Measurements from ENCODE around the gene TOP2B.

The TOP2B gene

GRCh38 chr3:25611193-25611592 lies 53.5 kb downstream of the TOP2B start:
- Histone ChIP-seq H2BK15ac (ENCODE audit: low read depth, poor library complexity, severe bottlenecking) (no peak overlapping the region), H3K27me3 (ENCODE audit: control insufficient read depth in 1 of 2, insufficient read depth in 1 of 2, low read length in 2 of 2) (no peaks in the 10 kb centered on the region), H2BK5ac (ENCODE audit: low read depth, low read length, poor library complexity, severe bottlenecking) (no peak overlapping the region), H3K18ac (ENCODE audit: low read depth in 1 of 2, low read length in 2 of 2) (no peak overlapping the region), H3K4me2 (ENCODE audit: low read length, poor library complexity, severe bottlenecking) (no peak overlapping the region), H2BK120ac (ENCODE audit: low read depth, low read length) (no peak overlapping the region), H3K27ac (ENCODE audit: low read length, poor library complexity, severe bottlenecking) (no peak overlapping the region), H3K36me3 (ENCODE audit: control insufficient read depth in 1 of 2, insufficient read depth in 2 of 2, low read depth in 1 of 2, low read length in 2 of 2) (peaks cover 7 to 96% of the 10 kb centered on the region in 2 experiments), H2AK5ac (ENCODE audit: low read length, severe bottlenecking) (no peak overlapping the region), H3K14ac (ENCODE audit: low read length in 2 of 2) (no peak overlapping the region), H3K23ac (ENCODE audit: low read length in 2 of 2) (no peak overlapping the region), H2BK12ac (ENCODE audit: low read length in 2 of 2) (no peak overlapping the region), H3K4ac (ENCODE audit: low read depth in 1 of 2, low read length in 2 of 2) (no peak overlapping the region), H3K4me1 (ENCODE audit: control insufficient read depth, insufficient read depth, low read depth, low read length) (no peaks in the 10 kb centered on the region), H2AFZ (ENCODE audit: low read depth, low read length) (no peak overlapping the region), H4K8ac (ENCODE audit: low read length) (no peak overlapping the region), H3K9me3 (ENCODE audit: control insufficient read depth, low read length) (no peaks in the 10 kb centered on the region), H3K79me1 (replicated peaks; ENCODE audit: low read length, poor library complexity, severe bottlenecking) (peaks cover 5% of the 10 kb centered on the region), H4K91ac (ENCODE audit: low read length) (no peak overlapping the region), H3K9ac (ENCODE audit: low read length) (no peak overlapping the region), H3K4me3 (ENCODE audit: insufficient read depth in 1 of 2, low read depth in 1 of 2, low read length in 2 of 2) (no peak overlapping the region)
- WGBS: over 99% methylated on average over 5 of the region's 5 CpGs
- DNase-seq: no peak

- H3K9ac ChIP-seq (ENCODE audit: low read length): no peak overlapping the region
- no peak overlapping the region for H4K8ac ChIP-seq (ENCODE audit: low read length)
- H3K14ac ChIP-seq (ENCODE audit: low read length in 2 of 2): no peak overlapping the region
- no peak overlapping the region for H2BK12ac ChIP-seq (ENCODE audit: low read length in 2 of 2)
- H3K9me3 ChIP-seq (ENCODE audit: control insufficient read depth, low read length): no peaks in the 10 kb centered on the region
- H2AK5ac ChIP-seq (ENCODE audit: low read length, severe bottlenecking): no peak overlapping the region
- no peak overlapping the region for H3K4ac ChIP-seq (ENCODE audit: low read depth in 1 of 2, low read length in 2 of 2)
- no peak overlapping the region for H2AFZ ChIP-seq (ENCODE audit: low read depth, low read length)
- no peak for DNase-seq
- H3K36me3 ChIP-seq (ENCODE audit: control insufficient read depth in 1 of 2, insufficient read depth in 2 of 2, low read depth in 1 of 2, low read length in 2 of 2): peaks cover 7 to 98% of the 10 kb centered on the region in 2 experiments
- no peak overlapping the region for H3K18ac ChIP-seq (ENCODE audit: low read depth in 1 of 2, low read length in 2 of 2)
- no peak overlapping the region for H2BK15ac ChIP-seq (ENCODE audit: low read depth, poor library complexity, severe bottlenecking)
- peaks cover 5% of the 10 kb centered on the region for H3K79me1 ChIP-seq (replicated peaks; ENCODE audit: low read length, poor library complexity, severe bottlenecking)
- no peaks in the 10 kb centered on the region for H3K27me3 ChIP-seq (ENCODE audit: control insufficient read depth in 1 of 2, insufficient read depth in 1 of 2, low read length in 2 of 2)
- H3K4me3 ChIP-seq (ENCODE audit: insufficient read depth in 1 of 2, low read depth in 1 of 2, low read length in 2 of 2): no peak overlapping the region
- no peak overlapping the region for H3K4me2 ChIP-seq (ENCODE audit: low read length, poor library complexity, severe bottlenecking)
- H2BK120ac ChIP-seq (ENCODE audit: low read depth, low read length): no peak overlapping the region
- no peak overlapping the region for H4K91ac ChIP-seq (ENCODE audit: low read length)
- H3K4me1 ChIP-seq (ENCODE audit: control insufficient read depth, insufficient read depth, low read depth, low read length): no peaks in the 10 kb centered on the region
- no peak overlapping the region for H2BK5ac ChIP-seq (ENCODE audit: low read depth, low read length, poor library complexity, severe bottlenecking)
- no peak overlapping the region for H3K23ac ChIP-seq (ENCODE audit: low read length in 2 of 2)
- no peak overlapping the region for H3K27ac ChIP-seq (ENCODE audit: low read length, poor library complexity, severe bottlenecking)
These were observed 53.9 kb downstream of the TOP2B start for GRCh38 chr3:25610779-25611178.

GRCh38 chr3:25610167-25610566 lies 54.5 kb downstream of the TOP2B start:
- H3K18ac ChIP-seq (ENCODE audit: low read depth in 1 of 2, low read length in 2 of 2): no peak overlapping the region
- peaks cover 7 to 97% of the 10 kb centered on the region in 2 experiments for H3K36me3 ChIP-seq (ENCODE audit: control insufficient read depth in 1 of 2, insufficient read depth in 2 of 2, low read depth in 1 of 2, low read length in 2 of 2)
- H3K27me3 ChIP-seq (ENCODE audit: control insufficient read depth in 1 of 2, insufficient read depth in 1 of 2, low read length in 2 of 2): no peaks in the 10 kb centered on the region
- H3K4me2 ChIP-seq (ENCODE audit: low read length, poor library complexity, severe bottlenecking): no peak overlapping the region
- WGBS: no CpG with 5 or more reads among the region's 1 CpG
- H2AK5ac ChIP-seq (ENCODE audit: low read length, severe bottlenecking): no peak overlapping the region
- no peak overlapping the region for H2AFZ ChIP-seq (ENCODE audit: low read depth, low read length)
- H2BK5ac ChIP-seq (ENCODE audit: low read depth, low read length, poor library complexity, severe bottlenecking): peak overlapping the region; percentile 82
- H4K91ac ChIP-seq (ENCODE audit: low read length): no peak overlapping the region
- H2BK15ac ChIP-seq (ENCODE audit: low read depth, poor library complexity, severe bottlenecking): no peak overlapping the region
- H3K4me1 ChIP-seq (ENCODE audit: control insufficient read depth, insufficient read depth, low read depth, low read length): no peaks in the 10 kb centered on the region
- no peak overlapping the region for H3K27ac ChIP-seq (ENCODE audit: low read length, poor library complexity, severe bottlenecking)
- no peak overlapping the region for H4K8ac ChIP-seq (ENCODE audit: low read length)
- no peak overlapping the region for H3K4ac ChIP-seq (ENCODE audit: low read depth in 1 of 2, low read length in 2 of 2)
- peaks cover 5% of the 10 kb centered on the region for H3K79me1 ChIP-seq (replicated peaks; ENCODE audit: low read length, poor library complexity, severe bottlenecking)
- no peak overlapping the region for H3K23ac ChIP-seq (ENCODE audit: low read length in 2 of 2)
- no peaks in the 10 kb centered on the region for H3K9me3 ChIP-seq (ENCODE audit: control insufficient read depth, low read length)
- no peak for DNase-seq
- H2BK12ac ChIP-seq (ENCODE audit: low read length in 2 of 2): no peak overlapping the region
- H3K9ac ChIP-seq (ENCODE audit: low read length): no peak overlapping the region
- no peak overlapping the region for H2BK120ac ChIP-seq (ENCODE audit: low read depth, low read length)
- no peak overlapping the region for H3K14ac ChIP-seq (ENCODE audit: low read length in 2 of 2)
- H3K4me3 ChIP-seq (ENCODE audit: insufficient read depth in 1 of 2, low read depth in 1 of 2, low read length in 2 of 2): no peak overlapping the region

GRCh38 chr3:25604107-25604805 lies 60.5 kb downstream of the TOP2B start:
- Histone ChIP-seq H2AK5ac (ENCODE audit: low read length, severe bottlenecking) (no peak overlapping the region), H2BK120ac (ENCODE audit: low read depth, low read length) (no peak overlapping the region), H3K14ac (ENCODE audit: low read length in 2 of 2) (no peak overlapping the region), H4K91ac (ENCODE audit: low read length) (no peak overlapping the region), H3K27ac (ENCODE audit: low read length, poor library complexity, severe bottlenecking) (no peak overlapping the region), H3K4me2 (ENCODE audit: low read length, poor library complexity, severe bottlenecking) (no peak overlapping the region), H2AFZ (ENCODE audit: low read depth, low read length) (no peak overlapping the region), H2BK15ac (ENCODE audit: low read depth, poor library complexity, severe bottlenecking) (no peak overlapping the region), H3K4ac (ENCODE audit: low read depth in 1 of 2, low read length in 2 of 2) (no peak overlapping the region), H3K36me3 (ENCODE audit: control insufficient read depth in 1 of 2, insufficient read depth in 2 of 2, low read depth in 1 of 2, low read length in 2 of 2) (peaks cover 8 to 76% of the 10 kb centered on the region in 2 experiments), H3K27me3 (ENCODE audit: control insufficient read depth in 1 of 2, insufficient read depth in 1 of 2, low read length in 2 of 2) (no peaks in the 10 kb centered on the region), H2BK12ac (ENCODE audit: low read length in 2 of 2) (no peak overlapping the region), H3K9me3 (ENCODE audit: control insufficient read depth, low read length) (no peaks in the 10 kb centered on the region), H3K4me1 (ENCODE audit: control insufficient read depth, insufficient read depth, low read depth, low read length) (no peaks in the 10 kb centered on the region), H4K8ac (ENCODE audit: low read length) (no peak overlapping the region), H3K9ac (ENCODE audit: low read length) (no peak overlapping the region), H2BK5ac (ENCODE audit: low read depth, low read length, poor library complexity, severe bottlenecking) (no peak overlapping the region), H3K4me3 (ENCODE audit: insufficient read depth in 1 of 2, low read depth in 1 of 2, low read length in 2 of 2) (no peak overlapping the region), H3K18ac (ENCODE audit: low read depth in 1 of 2, low read length in 2 of 2) (no peak overlapping the region), H3K79me1 (replicated peaks; ENCODE audit: low read length, poor library complexity, severe bottlenecking) (peaks cover 10% of the 10 kb centered on the region), H3K23ac (ENCODE audit: low read length in 2 of 2) (no peak overlapping the region)
- WGBS: 50% methylated on average over 1 of the region's 5 CpGs
- peak; percentile 95 for DNase-seq
